WTC11 (cell line): ENCODE measurements around the gene NDUFA12. TPM values are rescaled to one million over a fixed set of nuclear protein-coding genes. Genes with fewer than 3 reads are reported as not detected.

Source experiments
- ATAC-seq: fragments of 200-7000 bp; cut with Tn5 transposase; 2 replicates; pipeline ENCODE4 v1.10.0; 2021; ENCODE audit warnings: mild to moderate bottlenecking, moderate library complexity
- CTCF ChIA-PET: fragments of 300-600 bp; sonication (Branson Sonifier 250); formaldehyde crosslinking; loops from one replicate; lab custom pipeline; 2021; ENCODE audit warnings: antibody characterized with exemption; lab: Charles Lee
- POLR2A ChIA-PET: fragments of 350-600 bp; sonication (Branson Sonifier 250); formaldehyde crosslinking; loops from one replicate; lab custom pipeline; 2021; ENCODE audit warnings: antibody characterized with exemption; lab: Charles Lee
- DNase-seq: peaks from one replicate; pipeline ENCODE4 v3.0.0; 2021; ENCODE audit warnings: low spot score
- H3K27ac Mint-ChIP-seq: 2 replicates; pipeline ENCODE4 v1.8.0; 2021; ENCODE audit warnings: mixed read lengths
- H3K27me3 Mint-ChIP-seq: 2 replicates; pipeline ENCODE4 v1.8.0; 2021; ENCODE audit warnings: low read depth, mild to moderate bottlenecking, moderate library complexity, mixed read lengths
- H3K36me3 Mint-ChIP-seq: 2 replicates; pipeline ENCODE4 v1.8.0; 2021; ENCODE audit warnings: mixed read lengths
- H3K4me1 Mint-ChIP-seq: 2 replicates; pipeline ENCODE4 v1.8.0; 2022; ENCODE audit warnings: mixed read lengths
- H3K4me3 Mint-ChIP-seq: 2 replicates; pipeline ENCODE4 v1.8.0; 2021; ENCODE audit warnings: mild to moderate bottlenecking, moderate library complexity, mixed read lengths
- H3K9me3 Mint-ChIP-seq: 2 replicates; pipeline ENCODE4 v1.8.0; 2021; ENCODE audit warnings: mixed read lengths
- ATF1 ChIP-seq: sonication (generic); formaldehyde crosslinking; IDR thresholded peaks from 2 replicates; pipeline ENCODE4 v1.8.1; 2023; ENCODE audit warnings: mild to moderate bottlenecking, moderate library complexity, missing genetic modification reagents
- E2F1 ChIP-seq: sonication (generic); formaldehyde crosslinking; IDR thresholded peaks from 2 replicates; pipeline ENCODE4 v1.8.0; 2022; ENCODE audit warnings: mild to moderate bottlenecking, missing genetic modification reagents
- FOXK1 ChIP-seq: sonication (generic); formaldehyde crosslinking; IDR thresholded peaks from 2 replicates; pipeline ENCODE4 v1.8.0; 2022; ENCODE audit warnings: mild to moderate bottlenecking, moderate library complexity, missing genetic modification reagents
- GRHL2 ChIP-seq: fragments of 250-450 bp; sonication (Bioruptor Pico); IDR thresholded peaks from 2 replicates; pipeline ENCODE4 v1.8.0; 2022; ENCODE audit warnings: mild to moderate bottlenecking, moderate library complexity; ENCODE audit not compliant: insufficient replicate concordance, severe bottlenecking
- IRF2 ChIP-seq: sonication (generic); formaldehyde crosslinking; IDR thresholded peaks from 2 replicates; pipeline ENCODE4 v1.8.0; 2022; ENCODE audit warnings: low read depth, missing genetic modification reagents, borderline replicate concordance
- JAZF1 ChIP-seq: fragments of 250-450 bp; sonication (Bioruptor Pico); IDR thresholded peaks from 2 replicates; pipeline ENCODE4 v1.9.0; 2021; ENCODE audit warnings: moderate library complexity, mild to moderate bottlenecking, inconsistent platforms
- NR1H2 ChIP-seq: sonication (generic); formaldehyde crosslinking; IDR thresholded peaks from 2 replicates; pipeline ENCODE4 v1.9.0; 2021; ENCODE audit warnings: mild to moderate bottlenecking, moderate library complexity, missing genetic modification reagents
- TCF7 ChIP-seq: sonication (generic); formaldehyde crosslinking; IDR thresholded peaks from 2 replicates; pipeline ENCODE4 v1.8.0; 2022; ENCODE audit warnings: mild to moderate bottlenecking, low read depth, missing genetic modification reagents, moderate library complexity
- ZNF317 ChIP-seq: sonication (generic); formaldehyde crosslinking; IDR thresholded peaks from 2 replicates; pipeline ENCODE4 v1.8.1; 2023; ENCODE audit warnings: low read depth, mild to moderate bottlenecking, moderate library complexity, missing genetic modification reagents, borderline replicate concordance
- ZNF423 ChIP-seq: fragments of 250-450 bp; sonication (Bioruptor Pico); IDR thresholded peaks from 2 replicates; pipeline ENCODE4 v2.1.2; 2022; ENCODE audit warnings: mild to moderate bottlenecking, moderate library complexity
- ZNF671 ChIP-seq: fragments of 250-450 bp; sonication (Bioruptor Pico); IDR thresholded peaks from 2 replicates; pipeline ENCODE4 v1.8.0; 2021; ENCODE audit warnings: mild to moderate bottlenecking
- total RNA-seq: library from RNA; stranded (reverse); gene quantifications from 3 replicates; pipeline ENCODE4 v1.2.3, GENCODE V29; 2021
- TF ChIP-seq, protein P1 (sequence below): sonication (generic); formaldehyde crosslinking; conservative IDR thresholded peaks from 2 replicates; pipeline ENCODE4 v1.8.1; 2023; ENCODE audit warnings: mild to moderate bottlenecking, low read depth, missing genetic modification reagents, moderate library complexity
- TF ChIP-seq, protein P2 (sequence below): fragments of 250-450 bp; sonication (Bioruptor Pico); IDR thresholded peaks from 2 replicates; pipeline ENCODE4 v1.9.0; 2021; ENCODE audit warnings: mild to moderate bottlenecking
- TF ChIP-seq, protein P3 (sequence below): fragments of 250-450 bp; sonication (Bioruptor Pico); IDR thresholded peaks from 2 replicates; pipeline ENCODE4 v1.9.0; 2021; ENCODE audit warnings: mild to moderate bottlenecking, borderline replicate concordance
- TF ChIP-seq, protein P4 (sequence below): sonication (generic); formaldehyde crosslinking; IDR thresholded peaks from 2 replicates; pipeline ENCODE4 v1.8.1; 2023; ENCODE audit warnings: mild to moderate bottlenecking, missing genetic modification reagents, moderate library complexity
- TF ChIP-seq, protein P5 (sequence below): sonication (generic); formaldehyde crosslinking; IDR thresholded peaks from 2 replicates; pipeline ENCODE4 v1.8.1; 2022; ENCODE audit warnings: mild to moderate bottlenecking, moderate library complexity, missing genetic modification reagents
- TF ChIP-seq, protein P6 (sequence below): sonication (generic); formaldehyde crosslinking; IDR thresholded peaks from 2 replicates; pipeline ENCODE4 v1.8.0; 2022; ENCODE audit warnings: mild to moderate bottlenecking, missing genetic modification reagents
- TF ChIP-seq, protein P7 (sequence below): sonication (generic); formaldehyde crosslinking; conservative IDR thresholded peaks from 2 replicates; pipeline ENCODE4 v1.8.1; 2022; ENCODE audit warnings: mild to moderate bottlenecking, missing genetic modification reagents

Gene NDUFA12
- total RNA-seq, 1 experiment from 2014 or later: 87.3 TPM

- Mint-ChIP-seq H3K4me1 (peaks cover 3% of the 10 kb centered on the region; the same call in 1 of the 2 replicates), H3K27me3 (no peaks in the 10 kb centered on the region; the same call in 1 of the 2 replicates), H3K36me3 (no peaks in the 10 kb centered on the region), H3K27ac (no peak overlapping the region), H3K9me3 (no peaks in the 10 kb centered on the region), H3K4me3 (no peak overlapping the region)
- POLR2A ChIA-PET: no interaction called here
- ATAC-seq (no peak), DNase-seq (no peak)
- CTCF ChIA-PET: no interaction called here
- TF ChIP-seq FOXK1 (CRISPR knock-in tag) (no peak), GRHL2 (CRISPR knock-in tag) (no peak), E2F1 (no peak), ZNF671 (no peak), ZNF423 (CRISPR knock-in tag) (no peak), JAZF1 (CRISPR knock-in tag) (no peak), ATF1 (CRISPR knock-in tag) (no peak), ZNF317 (CRISPR knock-in tag) (no peak), NR1H2 (CRISPR knock-in tag) (no peak), TCF7 (CRISPR knock-in tag) (no peak), IRF2 (CRISPR knock-in tag) (no peak)
- TF ChIP-seq, protein P1, sequence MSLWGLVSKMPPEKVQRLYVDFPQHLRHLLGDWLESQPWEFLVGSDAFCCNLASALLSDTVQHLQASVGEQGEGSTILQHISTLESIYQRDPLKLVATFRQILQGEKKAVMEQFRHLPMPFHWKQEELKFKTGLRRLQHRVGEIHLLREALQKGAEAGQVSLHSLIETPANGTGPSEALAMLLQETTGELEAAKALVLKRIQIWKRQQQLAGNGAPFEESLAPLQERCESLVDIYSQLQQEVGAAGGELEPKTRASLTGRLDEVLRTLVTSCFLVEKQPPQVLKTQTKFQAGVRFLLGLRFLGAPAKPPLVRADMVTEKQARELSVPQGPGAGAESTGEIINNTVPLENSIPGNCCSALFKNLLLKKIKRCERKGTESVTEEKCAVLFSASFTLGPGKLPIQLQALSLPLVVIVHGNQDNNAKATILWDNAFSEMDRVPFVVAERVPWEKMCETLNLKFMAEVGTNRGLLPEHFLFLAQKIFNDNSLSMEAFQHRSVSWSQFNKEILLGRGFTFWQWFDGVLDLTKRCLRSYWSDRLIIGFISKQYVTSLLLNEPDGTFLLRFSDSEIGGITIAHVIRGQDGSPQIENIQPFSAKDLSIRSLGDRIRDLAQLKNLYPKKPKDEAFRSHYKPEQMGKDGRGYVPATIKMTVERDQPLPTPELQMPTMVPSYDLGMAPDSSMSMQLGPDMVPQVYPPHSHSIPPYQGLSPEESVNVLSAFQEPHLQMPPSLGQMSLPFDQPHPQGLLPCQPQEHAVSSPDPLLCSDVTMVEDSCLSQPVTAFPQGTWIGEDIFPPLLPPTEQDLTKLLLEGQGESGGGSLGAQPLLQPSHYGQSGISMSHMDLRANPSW (CRISPR knock-in tag): no peak
- TF ChIP-seq, protein P2, sequence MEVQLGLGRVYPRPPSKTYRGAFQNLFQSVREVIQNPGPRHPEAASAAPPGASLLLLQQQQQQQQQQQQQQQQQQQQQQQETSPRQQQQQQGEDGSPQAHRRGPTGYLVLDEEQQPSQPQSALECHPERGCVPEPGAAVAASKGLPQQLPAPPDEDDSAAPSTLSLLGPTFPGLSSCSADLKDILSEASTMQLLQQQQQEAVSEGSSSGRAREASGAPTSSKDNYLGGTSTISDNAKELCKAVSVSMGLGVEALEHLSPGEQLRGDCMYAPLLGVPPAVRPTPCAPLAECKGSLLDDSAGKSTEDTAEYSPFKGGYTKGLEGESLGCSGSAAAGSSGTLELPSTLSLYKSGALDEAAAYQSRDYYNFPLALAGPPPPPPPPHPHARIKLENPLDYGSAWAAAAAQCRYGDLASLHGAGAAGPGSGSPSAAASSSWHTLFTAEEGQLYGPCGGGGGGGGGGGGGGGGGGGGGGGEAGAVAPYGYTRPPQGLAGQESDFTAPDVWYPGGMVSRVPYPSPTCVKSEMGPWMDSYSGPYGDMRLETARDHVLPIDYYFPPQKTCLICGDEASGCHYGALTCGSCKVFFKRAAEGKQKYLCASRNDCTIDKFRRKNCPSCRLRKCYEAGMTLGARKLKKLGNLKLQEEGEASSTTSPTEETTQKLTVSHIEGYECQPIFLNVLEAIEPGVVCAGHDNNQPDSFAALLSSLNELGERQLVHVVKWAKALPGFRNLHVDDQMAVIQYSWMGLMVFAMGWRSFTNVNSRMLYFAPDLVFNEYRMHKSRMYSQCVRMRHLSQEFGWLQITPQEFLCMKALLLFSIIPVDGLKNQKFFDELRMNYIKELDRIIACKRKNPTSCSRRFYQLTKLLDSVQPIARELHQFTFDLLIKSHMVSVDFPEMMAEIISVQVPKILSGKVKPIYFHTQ: no peak
- TF ChIP-seq, protein P3, sequence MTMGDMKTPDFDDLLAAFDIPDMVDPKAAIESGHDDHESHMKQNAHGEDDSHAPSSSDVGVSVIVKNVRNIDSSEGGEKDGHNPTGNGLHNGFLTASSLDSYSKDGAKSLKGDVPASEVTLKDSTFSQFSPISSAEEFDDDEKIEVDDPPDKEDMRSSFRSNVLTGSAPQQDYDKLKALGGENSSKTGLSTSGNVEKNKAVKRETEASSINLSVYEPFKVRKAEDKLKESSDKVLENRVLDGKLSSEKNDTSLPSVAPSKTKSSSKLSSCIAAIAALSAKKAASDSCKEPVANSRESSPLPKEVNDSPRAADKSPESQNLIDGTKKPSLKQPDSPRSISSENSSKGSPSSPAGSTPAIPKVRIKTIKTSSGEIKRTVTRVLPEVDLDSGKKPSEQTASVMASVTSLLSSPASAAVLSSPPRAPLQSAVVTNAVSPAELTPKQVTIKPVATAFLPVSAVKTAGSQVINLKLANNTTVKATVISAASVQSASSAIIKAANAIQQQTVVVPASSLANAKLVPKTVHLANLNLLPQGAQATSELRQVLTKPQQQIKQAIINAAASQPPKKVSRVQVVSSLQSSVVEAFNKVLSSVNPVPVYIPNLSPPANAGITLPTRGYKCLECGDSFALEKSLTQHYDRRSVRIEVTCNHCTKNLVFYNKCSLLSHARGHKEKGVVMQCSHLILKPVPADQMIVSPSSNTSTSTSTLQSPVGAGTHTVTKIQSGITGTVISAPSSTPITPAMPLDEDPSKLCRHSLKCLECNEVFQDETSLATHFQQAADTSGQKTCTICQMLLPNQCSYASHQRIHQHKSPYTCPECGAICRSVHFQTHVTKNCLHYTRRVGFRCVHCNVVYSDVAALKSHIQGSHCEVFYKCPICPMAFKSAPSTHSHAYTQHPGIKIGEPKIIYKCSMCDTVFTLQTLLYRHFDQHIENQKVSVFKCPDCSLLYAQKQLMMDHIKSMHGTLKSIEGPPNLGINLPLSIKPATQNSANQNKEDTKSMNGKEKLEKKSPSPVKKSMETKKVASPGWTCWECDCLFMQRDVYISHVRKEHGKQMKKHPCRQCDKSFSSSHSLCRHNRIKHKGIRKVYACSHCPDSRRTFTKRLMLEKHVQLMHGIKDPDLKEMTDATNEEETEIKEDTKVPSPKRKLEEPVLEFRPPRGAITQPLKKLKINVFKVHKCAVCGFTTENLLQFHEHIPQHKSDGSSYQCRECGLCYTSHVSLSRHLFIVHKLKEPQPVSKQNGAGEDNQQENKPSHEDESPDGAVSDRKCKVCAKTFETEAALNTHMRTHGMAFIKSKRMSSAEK (CRISPR knock-in tag): no peak
- TF ChIP-seq, protein P4, sequence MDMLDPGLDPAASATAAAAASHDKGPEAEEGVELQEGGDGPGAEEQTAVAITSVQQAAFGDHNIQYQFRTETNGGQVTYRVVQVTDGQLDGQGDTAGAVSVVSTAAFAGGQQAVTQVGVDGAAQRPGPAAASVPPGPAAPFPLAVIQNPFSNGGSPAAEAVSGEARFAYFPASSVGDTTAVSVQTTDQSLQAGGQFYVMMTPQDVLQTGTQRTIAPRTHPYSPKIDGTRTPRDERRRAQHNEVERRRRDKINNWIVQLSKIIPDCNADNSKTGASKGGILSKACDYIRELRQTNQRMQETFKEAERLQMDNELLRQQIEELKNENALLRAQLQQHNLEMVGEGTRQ: no peak
- TF ChIP-seq, protein P5, sequence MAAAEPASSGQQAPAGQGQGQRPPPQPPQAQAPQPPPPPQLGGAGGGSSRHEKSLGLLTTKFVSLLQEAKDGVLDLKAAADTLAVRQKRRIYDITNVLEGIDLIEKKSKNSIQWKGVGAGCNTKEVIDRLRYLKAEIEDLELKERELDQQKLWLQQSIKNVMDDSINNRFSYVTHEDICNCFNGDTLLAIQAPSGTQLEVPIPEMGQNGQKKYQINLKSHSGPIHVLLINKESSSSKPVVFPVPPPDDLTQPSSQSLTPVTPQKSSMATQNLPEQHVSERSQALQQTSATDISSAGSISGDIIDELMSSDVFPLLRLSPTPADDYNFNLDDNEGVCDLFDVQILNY: no peak
- TF ChIP-seq, protein P6, sequence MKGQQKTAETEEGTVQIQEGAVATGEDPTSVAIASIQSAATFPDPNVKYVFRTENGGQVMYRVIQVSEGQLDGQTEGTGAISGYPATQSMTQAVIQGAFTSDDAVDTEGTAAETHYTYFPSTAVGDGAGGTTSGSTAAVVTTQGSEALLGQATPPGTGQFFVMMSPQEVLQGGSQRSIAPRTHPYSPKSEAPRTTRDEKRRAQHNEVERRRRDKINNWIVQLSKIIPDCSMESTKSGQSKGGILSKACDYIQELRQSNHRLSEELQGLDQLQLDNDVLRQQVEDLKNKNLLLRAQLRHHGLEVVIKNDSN (CRISPR knock-in tag): no peak
- TF ChIP-seq, protein P7, sequence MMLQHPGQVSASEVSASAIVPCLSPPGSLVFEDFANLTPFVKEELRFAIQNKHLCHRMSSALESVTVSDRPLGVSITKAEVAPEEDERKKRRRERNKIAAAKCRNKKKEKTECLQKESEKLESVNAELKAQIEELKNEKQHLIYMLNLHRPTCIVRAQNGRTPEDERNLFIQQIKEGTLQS (CRISPR knock-in tag): no peak
Measured at GRCh38 chr12:94957006-94957405, 46.5 kb downstream of the NDUFA12 start.
